ENCODE data around the gene MEG3.

Gene MEG3
- 0.07 to 0.94 reads per million in 2 donors for total RNA-seq

DNA sequence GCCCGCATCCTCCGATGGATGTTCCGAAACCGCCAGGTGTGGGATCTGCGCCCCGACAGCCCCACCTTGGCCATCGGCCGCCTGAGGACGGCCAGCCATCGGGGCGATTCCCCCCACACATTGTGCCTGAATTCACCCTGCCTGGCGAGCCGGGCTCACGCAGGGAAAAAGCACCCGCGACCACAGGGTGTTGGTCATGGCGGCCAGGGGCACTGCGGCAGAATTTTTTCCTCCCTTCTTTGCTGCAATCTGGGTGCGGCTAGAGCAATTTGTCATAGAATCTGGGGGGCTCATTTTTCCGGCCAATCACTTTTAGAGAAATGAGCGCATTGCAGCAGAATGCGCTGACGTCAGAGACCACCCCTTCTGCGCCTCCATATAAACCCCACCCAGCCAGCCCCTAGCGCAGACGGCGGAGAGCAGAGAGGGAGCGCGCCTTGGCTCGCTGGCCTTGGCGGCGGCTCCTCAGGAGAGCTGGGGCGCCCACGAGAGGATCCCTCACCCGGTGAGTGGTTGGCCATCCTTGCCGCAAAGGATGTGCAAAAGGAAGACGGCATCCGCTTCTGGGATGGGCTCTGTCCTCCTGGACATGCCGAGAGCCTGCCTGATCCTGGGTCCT lies at the start of gene MEG3:
TSS of gene MEG3 (plus strand) at position 406 of the 619 bp plus-strand sequence.
- no peak for DNase-seq

DNA sequence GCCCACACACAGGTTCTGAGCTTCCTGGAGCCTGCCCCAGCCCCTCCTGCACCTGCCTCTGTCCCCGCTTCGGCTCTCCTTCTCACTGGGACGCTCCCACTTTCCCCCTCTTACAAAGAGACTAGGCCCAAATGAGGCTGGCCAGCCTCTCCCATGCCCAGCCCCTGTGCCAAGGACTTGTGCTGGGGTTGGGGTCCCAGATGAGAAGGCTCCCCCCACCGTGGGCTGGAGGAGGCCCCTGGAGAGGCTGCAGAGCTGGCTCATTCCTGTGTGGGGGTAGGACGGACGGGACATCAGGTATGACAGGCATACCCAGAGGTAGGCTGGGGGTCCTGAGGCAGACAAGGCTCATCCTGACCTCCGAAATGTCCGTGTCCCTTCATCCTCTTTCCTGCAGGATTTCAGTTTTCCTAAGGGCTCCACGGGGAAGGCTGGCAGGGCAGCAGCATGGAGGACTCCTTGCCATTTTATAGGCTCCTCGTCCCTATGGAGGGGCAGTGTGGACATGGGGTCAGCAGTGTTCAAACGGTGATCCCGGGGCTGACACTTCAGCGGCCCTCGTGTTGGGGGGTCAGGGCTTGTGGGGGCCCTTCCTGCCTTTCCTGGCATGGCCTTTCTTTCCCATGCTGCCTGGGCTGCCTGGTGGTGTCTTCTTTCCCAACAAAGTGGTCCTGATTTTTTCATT lies 49.1 kb upstream of the MEG3 start:
- no peak for DNase-seq

- DNase-seq, result no peak
Measured at GRCh38 chr14:100777366-100777817, 48.5 kb upstream of the MEG3 start.

DNA sequence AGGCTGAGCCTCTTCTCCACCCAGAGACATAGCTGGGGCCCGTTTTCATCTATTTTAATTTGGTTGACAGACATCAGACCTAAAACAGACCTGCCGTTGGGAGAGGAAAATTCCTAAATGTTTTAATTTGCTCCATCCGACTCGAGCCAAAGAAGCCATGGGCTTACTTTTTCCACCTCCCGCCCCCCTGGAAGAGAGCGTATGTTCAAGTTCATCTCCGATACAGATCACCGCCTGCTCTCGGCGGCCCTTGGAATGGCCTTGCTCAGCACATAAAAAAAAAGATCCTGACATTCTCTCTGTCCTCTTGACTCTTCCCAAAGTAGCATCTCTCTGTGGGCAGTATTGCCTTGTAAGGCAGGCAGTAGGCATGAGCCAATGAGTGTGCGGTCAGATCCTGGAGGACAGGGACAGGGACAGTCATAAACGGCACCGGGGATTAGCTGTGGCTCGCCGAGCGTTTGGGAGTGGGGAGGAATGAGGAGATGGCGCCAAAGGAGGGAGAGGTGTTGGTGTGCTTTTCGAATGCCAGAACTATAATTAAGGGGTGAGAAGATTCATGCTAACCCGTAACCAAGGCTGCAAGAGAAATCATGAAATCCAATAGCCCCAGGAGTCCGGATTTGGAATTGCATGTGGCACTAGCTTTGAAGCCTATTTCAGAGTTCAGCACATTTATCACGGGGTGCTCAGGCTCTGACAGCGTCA lies 47.9 kb upstream of the MEG3 start:
- no peak for DNase-seq

GRCh38 chr14:100778526-100778882 lies 47.4 kb upstream of the MEG3 start:
- DNase-seq, result no peak

- DNase-seq, result no peak
Measured at GRCh38 chr14:100778951-100779690, 46.8 kb upstream of the MEG3 start.

GRCh38 chr14:100779691-100780080 lies 46.2 kb upstream of the MEG3 start:
- no peak for DNase-seq

- DNase-seq, result no peak
Measured at GRCh38 chr14:100780246-100780645, 45.7 kb upstream of the MEG3 start.

GRCh38 chr14:100780646-100781355 lies 45.1 kb upstream of the MEG3 start:
- DNase-seq, result no peak

DNA sequence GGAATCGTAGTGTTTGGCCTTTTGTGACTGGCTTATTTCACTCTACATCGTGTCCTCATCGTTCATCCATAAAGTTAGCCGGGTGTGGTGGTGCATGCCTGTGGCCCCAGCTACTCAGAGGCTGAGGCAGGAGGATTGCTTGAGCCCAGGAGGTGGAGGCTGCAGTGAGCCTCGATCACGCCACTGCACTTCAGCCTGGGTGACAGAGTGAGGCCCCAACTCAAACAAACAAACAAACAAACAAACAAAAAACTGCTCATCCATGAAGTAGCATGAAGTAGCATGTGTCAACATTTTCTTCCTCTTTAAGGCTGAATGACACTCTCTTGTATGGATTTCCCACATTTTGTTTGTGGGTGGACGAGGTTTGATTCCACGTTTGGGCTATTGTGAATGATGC lies 44.0 kb upstream of the MEG3 start:
- DNase-seq, result no peak

DNA sequence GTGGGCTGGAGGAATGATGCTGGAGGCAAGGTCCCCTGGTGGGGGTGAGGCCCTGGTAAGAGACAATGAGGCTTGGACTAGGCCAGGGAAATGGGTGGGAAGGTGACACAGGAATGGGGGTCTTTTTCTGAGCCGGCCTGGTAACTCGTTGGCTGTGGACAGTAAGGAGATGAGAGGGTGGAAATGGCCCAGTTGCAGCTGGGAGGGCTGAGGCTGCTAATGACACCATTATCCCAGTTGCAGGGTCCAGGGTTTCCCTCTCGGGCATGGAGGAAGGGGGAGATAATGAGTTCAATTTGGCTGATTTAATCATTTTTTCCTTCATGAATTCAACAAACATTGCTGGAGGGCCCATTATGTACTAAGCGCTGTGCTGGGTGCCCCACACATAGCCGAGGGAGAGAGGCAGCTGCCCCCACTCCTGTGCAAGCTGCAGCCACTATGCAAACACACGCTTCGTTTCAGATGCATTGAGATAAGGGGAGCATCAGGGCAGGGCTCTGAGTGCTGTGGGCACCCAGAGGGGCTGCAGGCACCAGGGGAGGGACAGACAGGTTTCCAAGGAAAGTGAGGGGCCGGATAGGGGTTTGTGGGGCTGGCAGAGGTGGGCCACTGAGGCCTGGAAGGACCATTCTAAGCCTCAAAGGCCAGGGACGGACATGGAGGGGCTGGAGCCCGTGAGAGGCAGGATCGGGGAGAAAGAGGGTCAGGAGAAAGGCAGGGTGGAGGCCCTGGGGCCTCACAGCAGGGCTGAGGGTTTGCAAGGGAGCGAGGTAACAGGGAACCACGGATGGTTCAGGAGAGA lies 43.2 kb upstream of the MEG3 start:
- DNase-seq, result no peak

DNA sequence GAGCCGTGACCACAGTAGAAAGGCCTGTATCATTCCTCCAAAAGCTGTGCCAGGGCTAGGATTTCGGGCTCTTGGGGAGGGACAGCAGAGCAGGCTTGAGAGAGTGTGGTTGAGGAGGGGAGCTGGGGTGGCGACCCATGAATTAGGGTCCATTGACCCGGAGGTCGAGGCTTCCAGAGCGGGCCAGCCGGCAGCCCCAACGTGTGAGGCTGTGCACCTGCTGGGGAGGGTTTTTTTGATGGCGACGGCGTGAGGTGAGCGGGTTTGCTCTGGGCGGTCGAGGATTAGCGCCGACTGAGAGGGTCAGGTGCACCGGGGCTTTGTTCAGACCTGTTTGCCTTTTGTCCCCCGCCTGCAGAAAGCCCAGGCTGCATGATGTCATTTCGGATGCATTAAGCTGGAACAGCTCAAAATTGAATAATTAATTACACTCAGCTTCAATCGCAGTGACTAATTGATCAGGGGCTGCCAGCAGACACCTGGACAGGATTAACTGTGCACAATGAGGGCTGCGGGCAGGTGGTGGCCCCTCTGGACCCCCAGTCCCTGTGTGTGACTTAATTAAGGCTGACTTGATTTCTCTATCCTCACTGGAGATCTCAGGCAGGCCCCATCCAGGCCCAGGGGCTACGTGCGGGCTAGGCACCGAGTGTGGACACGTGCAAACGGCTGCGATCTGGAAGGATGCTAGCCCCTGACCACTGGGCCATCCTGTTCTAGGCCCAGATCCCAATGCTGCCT lies 42.1 kb upstream of the MEG3 start:
- DNase-seq, result no peak

DNA sequence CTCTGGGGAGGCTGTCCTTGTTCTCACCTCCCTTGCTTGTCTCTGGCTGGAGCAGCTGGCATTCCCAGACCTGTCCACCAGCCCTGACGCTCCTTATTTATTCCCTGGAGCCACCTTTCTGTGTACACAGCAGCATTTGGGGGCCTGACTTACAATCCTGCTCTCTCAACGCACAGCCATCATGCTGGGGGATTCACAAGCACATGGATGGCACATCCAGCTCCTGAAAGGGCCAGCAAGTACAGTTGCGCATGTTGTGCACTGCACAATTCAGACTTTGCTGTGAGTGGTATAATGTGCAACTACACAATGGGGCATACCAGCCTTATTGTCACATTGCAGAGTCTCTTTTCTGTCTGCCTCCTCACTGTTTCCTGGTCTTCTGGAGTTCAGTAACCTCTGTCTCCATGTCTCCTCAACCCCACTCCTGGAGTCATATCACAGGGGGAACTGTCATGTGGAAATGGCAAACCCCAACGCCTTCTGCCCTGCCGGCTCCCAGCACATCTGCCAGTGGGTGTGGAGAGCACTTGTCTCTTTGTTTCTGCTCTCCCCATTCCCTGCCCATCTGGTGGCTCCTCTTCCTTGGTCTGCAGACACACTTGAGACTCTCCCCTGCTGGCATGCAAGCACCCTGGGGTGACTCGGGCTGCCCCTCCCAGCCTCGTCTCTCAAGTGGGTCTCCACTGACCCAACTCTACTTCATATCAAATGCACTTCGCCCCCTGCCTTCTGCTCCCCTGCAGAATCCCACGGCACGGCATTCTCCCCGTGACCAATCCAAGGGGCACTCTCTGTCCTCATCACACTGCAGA lies 41.2 kb upstream of the MEG3 start:
- no peak for DNase-seq

DNA sequence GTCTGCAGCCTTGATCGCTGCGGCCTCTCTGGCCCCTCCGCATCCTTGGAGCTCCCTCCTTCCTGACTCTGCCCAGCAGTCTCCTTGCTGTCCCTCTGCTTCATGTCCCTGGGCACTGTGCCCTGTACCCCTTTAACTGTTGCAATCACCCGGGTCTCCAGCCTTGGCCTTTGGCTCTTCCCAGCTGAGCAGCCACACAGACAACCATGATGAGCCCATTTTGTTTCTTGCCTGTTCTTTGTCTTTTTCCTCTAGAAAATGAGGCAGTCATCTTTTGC lies 40.6 kb upstream of the MEG3 start:
- no peak for DNase-seq

DNA sequence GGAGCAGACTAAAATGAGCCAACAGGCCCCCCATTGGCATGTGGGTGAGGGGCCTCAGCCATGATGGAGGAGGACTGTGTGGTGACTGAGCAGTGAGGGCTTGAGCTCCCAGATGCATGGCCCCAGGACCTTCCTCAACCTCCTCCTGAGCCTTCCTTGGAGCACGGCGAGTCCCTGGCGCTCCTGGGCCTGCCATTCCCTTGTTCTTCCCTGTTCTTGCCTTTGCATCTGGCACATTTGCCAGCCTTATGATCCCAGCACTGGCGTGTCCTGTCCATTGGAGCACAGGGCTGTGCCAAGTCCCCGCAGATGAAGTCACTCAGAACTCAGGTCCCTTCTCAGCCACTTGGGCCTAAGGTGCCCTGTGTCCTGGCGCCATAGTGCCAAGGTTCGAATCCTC lies 40.3 kb upstream of the MEG3 start:
- no peak for DNase-seq

- DNase-seq, result no peak
Measured at GRCh38 chr14:100786131-100786530, 39.8 kb upstream of the MEG3 start.

DNA sequence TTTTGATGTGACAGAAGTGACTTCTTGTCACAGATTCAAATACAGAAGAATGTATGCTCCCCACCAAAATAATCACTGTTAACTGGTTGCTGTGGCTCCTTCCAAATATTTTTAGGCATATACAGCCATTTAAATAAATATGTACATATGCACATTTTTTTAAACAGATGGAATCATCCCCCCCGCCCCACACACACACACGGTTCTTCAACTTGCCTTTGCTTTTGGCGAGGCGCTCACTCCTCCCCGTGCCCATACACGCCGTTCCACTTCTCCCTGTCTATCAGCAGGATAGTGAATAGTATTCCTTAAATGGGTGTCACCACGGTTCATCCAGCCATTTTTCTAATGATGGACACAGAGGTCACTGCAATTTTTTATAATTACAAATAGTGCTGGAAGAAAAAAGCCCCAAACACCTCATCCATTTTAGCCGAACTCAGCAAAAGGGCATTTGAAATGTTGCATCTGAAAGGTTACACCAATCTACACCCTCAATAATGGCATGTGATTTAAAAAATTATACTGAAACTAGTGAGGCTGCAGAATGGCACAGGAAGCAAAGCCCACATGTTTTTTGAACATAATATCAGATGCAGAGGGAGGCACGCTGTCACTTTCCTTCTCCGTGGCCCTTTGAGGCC lies 39.2 kb upstream of the MEG3 start:
- no peak for DNase-seq

DNA sequence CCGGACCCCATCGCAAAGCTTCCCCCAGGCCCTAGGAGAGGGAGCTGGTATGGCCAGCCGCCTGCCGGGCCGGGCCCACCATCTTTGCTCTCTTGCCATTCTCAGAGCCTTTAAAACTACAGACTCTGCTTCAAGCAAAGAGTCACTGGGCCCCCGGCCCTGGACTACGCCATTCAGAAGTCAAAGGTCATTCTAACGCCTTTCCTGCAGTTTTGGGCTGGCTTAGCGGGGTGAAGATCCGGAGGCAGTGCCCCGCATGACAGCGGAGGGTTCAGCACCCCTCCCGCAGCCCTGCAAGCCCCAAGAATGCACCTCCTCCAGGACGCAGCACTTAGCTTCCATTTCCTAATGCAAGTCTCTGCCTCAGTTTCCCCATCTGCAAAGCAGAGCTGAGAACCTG lies 38.3 kb upstream of the MEG3 start:
- DNase-seq, result no peak

GRCh38 chr14:100788517-100788916 lies 37.4 kb upstream of the MEG3 start:
- DNase-seq, result no peak

- DNase-seq, result no peak
Measured at GRCh38 chr14:100788942-100789341, 37.0 kb upstream of the MEG3 start.

Measured in T-helper 2 cell (primary cell).